GM19238 (cell line): ENCODE measurements around the gene BOD1.

Experiments used
- DNase-seq: peaks from one replicate; pipeline ENCODE4 v3.0.0; 2011; ENCODE audit warnings: low spot score; ENCODE audit not compliant: insufficient read length

Gene BOD1

DNA sequence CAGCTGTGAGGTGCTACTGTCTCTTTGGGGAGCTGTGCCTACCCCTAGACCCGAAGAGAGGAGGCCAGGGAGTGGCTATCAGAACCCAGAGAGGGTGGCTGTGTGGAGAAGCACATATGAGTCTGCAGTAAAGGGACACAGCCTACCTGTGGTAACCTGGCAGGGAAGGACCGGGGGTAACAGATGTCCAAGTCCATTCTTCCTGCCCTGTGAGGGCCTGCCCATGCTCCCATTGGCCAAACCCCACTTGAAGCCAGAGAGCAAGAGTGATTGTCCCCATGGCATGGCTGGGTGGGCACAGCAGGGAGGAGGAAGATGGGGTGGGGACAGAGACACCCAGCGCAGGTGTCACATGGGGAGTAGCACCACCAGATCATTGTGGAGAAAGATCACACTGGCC, 39.3 kb downstream of the BOD1 start:
- DNase-seq, result no peak

DNA sequence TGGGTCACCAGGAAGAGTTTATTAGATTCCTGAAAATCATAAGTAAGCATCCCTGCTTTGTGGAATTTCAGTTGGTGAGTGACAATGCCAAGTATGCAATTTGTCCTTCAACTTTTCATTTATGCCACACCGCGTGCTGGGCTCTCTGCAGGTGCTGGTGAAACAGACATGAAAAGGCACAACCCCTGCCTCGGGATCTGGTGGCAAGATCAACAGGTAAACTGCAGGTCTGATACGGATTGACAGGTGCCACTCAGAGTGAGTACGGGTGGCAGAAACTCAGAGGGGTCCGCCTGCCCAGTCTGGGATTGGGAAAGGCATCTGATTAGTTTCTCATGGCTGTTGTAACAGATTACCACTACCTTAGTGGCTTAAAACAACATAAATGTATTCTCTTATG, 40.5 kb downstream of the BOD1 start:
- no peak for DNase-seq

DNA sequence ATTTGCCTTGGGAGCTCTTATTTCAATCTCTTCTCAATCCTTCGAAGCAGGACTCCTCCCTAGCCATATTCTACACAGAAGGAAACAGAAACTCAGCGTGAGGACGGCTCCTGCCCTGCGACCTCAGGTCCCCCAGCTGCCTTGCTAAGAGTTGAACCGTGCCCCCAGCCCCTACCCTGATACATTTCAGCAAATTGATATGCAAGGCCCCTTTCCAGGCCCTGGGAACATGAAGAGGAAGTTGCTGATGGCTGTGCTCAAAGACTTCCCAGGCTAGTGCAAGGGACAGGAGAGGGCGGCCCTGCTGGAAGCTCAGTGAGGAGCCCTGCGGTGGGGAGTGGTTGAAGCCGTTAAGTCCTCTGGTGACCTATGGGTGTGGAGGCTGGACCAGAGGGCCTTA, 41.5 kb downstream of the BOD1 start:
- no peak for DNase-seq

DNA sequence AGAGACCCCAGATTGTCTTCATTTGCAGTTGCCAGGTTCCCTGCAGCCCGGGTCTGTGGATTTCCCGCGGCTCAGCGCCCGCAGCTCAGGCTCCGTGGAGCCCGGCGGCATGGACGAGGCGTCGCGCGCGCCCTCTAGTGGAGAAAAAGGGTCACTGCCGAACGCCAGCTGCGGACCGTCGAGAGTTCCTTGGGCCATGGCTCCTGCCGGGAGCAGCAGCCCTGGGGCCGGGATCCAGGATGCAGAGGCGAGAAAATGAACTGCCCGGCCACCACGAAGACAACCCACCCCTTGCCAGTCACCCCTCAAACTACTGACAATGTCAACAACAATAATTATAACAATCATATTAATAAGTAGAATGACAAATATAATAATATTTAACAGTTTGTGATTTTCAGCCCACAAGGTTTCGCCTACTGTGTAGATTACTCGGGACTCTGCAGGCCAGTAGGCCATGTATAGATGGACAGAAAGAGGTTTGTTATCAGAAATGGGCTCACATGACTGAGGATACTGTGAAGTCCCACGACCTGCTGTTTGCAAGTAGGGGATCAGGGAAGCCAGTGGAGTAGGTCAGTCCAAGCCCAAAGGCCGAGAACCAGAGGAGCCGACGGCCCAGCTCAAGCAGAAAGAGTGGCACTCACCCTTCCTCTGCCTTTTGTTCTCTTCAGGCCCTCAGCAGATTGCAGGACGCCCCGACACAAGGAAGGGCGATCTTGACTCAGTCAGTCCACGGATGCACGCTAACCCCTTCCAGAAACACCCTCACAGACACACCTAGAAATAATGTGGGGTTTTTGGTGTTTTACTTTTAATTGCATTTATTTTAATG, 43.1 kb downstream of the BOD1 start:
- peak; percentile 53 for DNase-seq

DNA sequence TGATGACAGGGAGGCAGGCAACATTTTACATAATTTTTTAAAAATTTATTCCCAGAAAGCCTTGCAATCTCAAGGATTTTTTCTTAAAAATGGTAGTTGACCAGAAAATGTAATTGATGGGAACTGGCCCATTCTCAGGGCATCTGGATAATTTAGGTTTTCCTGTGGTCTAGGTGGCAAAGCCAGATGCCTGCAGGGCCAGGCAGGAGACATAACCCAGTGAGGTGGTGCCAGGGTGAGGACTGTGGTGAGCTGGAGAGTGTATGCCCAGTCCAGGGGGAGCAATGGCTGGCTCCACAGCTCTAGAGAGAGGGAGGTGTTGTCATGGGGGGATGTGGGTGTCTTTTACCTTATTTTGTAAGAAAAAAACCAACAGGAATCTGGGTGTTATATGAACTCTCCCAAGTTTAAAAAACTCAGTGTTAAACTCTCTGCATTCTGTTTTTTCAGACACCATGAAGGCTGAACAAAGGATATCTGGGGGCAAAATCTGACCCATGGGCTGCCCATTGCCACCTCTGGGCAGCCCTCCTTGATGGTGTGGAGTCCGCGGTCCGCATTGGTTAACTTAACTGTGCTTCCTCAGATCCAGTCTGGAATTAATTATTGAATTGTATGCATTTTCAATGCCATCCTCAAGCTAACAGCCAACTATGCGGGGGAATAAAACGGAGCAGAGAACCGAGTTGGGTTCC, 43.9 kb downstream of the BOD1 start:
- DNase-seq, result no peak

DNA sequence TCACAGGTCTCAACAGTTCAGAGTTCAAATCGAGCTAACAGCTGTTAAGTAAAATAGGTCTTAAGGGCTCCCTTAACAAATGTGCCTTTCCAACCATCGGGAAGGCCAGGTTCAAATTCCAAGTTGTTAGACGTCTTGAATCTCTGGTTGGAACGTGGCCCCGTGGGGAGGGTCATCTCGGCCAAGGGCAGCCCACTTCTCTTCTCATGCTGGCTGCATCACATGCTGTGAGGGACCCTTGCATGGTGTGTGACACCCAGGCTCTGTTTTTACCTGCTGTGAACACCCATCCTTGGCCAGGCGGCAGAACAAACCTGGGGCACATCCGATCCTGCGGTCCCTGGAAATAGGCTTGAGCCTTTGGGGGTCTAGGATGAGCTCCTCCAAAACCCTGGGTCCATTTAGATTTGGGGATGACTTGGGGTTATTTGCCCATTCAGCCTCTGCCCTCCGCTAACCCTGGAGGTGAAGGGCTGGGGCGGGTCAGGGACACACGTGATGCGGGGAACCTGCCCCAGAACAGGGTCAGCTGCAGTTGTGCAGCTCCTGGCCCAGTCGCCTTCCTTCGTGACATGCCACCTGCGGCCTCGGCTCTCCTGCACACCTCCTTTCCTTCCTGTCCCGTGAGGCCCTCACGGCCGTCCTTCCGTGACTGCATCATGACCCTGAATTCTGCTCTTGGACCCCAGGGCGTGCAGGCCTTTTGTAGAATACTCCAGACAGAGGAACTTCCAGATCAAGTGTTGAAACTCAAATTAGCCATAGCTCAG, 45.9 kb downstream of the BOD1 start:
- no peak for DNase-seq

DNA sequence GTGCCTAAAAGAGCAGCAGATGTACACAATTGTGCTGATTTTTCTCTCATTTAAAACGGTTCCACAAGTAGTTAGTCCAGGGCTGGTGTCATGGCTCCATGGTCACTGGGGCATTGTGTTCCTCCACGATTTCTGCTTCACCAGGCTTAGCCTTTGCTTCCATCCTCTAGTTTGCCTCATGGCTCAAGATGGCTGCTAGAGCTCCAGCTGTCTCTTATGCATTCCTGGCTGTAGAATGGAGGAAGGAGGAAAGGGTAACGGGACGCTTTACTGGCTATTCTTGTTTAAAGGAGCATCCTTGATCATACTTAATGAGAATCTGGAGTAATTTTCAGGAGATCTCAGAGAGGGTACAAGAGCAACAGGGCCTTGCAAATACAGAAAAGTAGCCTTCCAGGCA, 47.7 kb downstream of the BOD1 start:
- no peak for DNase-seq

DNA sequence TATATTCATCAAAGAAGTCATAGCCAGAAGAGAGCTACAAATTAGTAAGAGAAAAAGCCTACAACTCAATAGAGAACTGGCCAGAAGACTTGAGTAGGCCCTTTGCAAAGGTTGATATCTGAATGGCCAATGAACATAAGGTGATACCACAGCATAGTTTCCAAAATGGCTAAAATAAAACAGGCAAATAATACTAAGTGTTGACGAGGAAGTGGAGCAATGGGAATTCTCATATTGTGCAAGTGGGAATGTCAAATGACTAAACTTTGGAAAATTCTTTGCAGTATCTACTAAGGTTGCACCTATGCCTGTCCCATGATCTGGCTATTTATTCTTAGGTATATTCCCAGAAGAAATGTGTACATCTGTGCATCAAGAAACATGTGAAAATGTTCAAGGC, 48.3 kb downstream of the BOD1 start:
- no peak for DNase-seq

DNA sequence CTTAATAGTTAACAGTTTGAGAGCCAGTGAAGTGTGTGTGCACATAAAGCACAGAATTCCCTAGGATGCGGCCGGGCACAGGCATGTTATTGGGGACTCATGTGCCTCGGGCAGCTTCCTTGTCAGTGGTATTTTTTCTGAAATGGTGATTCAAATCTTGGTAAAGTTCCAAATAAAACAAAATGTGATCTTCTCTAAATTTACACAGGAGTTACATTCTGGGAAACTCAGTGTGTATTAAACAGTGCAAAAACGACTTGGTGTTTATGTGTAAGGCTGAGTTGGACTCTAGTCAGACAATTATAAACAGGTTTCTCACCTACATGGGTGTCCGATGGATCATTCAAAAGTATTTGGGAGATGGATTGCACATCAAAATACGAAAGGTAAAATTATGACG, 48.9 kb downstream of the BOD1 start:
- DNase-seq, result no peak

DNA sequence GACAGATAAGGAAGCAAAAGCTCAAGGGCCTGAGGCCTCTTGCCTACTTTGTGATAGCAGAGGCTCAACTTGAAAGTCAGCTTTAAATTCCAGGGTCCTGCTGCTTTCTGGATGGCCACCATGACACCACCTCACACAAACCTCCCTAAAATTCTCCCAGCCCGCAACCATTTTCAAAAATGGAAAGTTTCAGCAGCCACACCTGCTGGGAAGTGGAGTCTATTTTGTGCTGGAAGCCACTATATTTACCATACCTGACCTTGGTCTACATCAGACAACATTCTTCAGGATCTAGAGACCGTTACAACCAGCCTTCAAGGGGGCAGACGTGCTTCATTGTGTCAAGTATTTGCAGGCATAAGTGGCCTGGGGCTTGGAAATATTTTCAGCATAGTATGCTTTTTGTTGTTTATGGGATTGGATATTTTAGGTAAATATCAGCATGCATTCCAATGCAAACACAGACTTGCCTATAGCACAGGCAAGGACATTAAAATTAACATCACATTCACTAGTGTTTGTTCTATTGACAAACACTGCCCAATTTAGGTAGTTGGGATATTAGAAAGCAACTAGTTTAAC, 50.9 kb downstream of the BOD1 start:
- DNase-seq, result no peak

DNA sequence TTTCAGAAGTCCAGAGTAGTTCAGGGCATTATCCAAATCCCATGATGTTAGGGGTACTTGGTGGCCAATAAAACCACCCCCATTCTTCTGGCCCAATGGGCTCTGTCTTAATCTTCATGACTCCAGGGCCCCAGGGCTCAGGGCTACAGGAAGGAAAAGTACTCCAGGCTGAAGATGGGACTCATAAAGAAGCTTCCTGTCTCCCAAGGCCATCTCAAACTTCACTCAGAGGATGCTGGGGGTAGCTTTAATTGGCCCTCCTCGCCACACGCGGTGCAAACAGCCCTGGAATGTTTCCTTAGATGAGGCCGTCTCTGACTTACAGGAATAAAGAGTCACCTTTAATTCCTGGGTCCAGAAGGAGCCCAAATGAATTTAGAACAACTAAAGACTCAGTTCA, 52.3 kb downstream of the BOD1 start:
- DNase-seq, result no peak

DNA sequence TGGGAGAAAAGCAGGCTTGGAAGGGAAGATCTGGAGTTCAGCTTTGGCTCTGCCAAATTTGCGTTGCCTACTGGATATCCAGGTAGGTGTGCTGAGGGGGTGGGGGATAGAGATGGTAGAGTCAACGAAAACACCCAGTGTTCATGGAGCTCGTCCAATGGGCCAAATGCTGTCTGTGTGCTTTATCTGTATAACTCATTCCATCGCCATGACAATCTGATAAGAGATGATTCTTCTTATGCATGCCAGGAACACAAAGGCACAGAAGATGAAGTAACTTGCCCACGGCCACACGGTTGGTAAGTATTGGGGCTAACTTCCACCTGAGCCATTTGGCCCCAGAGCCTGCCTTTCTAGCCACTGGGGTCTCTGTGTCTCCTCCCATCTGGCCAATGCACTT, 53.2 kb downstream of the BOD1 start:
- no peak for DNase-seq

DNA sequence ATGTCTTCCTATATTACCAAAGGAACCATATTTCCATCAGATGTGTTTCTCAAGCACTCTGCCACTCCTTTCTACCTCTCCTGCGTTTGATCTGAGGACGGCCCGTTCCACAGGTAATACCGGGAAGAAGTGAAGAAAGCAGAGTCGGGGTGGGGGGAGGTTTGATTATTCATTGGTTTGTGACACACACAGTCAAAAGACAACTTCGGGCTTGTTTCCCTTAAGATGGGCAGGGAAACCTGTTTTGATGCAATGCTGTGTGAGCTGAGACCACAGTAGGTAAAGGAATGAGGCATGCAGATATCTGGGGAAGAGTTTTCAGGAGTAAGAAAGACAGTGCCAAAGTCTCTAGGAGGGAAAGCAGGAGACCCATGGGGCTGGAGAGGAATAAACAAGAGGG, 54.0 kb downstream of the BOD1 start:
- DNase-seq, result no peak
